GM23338 (cell line): ENCODE results near the gene GRM5.

ENCODE experiments used
- EZH2 ChIP-seq: fragments of 200-600 bp; sonication (generic); IDR thresholded peaks from one replicate; pipeline ENCODE4 v1.8.0; 2017; ENCODE audit warnings: antibody characterized with exemption, mild to moderate bottlenecking, low read depth; ENCODE audit not compliant: unreplicated experiment
- EZH2phosphoT487 ChIP-seq: fragments of 200-600 bp; sonication (generic); IDR thresholded peaks from one replicate; pipeline ENCODE4 v1.8.1; 2018; ENCODE audit warnings: antibody characterized with exemption; ENCODE audit not compliant: unreplicated experiment
- POLR2AphosphoS5 ChIP-seq: IDR thresholded peaks from 2 replicates; pipeline ENCODE4 v1.6.1; 2016; ENCODE audit warnings: antibody characterized with exemption, low read depth
- REST ChIP-seq: IDR thresholded peaks from one replicate; pipeline ENCODE4 v1.6.1; 2018; ENCODE audit warnings: antibody characterized with exemption; ENCODE audit not compliant: unreplicated experiment
- TF ChIP-seq, protein P1 (sequence below), 2 experiments: fragments of 200-600 bp in 1 of 2; sonication (generic) in 1 of 2; conservative IDR thresholded peaks; 2 replicates each; pipeline versions ENCODE4 v1.5.1 to v1.6.1; 2016 to 2017; ENCODE audit warnings: antibody characterized with exemption in 2 of 2, low read depth in 2 of 2, mild to moderate bottlenecking in 2 of 2, moderate library complexity in 1 of 2
- TF ChIP-seq, protein P2 (sequence below): fragments of 250-450 bp; sonication (Bioruptor Pico); IDR thresholded peaks from 2 replicates; pipeline ENCODE4 v1.5.0; 2020; ENCODE audit warnings: mild to moderate bottlenecking, moderate library complexity

- TF ChIP-seq, protein P1, sequence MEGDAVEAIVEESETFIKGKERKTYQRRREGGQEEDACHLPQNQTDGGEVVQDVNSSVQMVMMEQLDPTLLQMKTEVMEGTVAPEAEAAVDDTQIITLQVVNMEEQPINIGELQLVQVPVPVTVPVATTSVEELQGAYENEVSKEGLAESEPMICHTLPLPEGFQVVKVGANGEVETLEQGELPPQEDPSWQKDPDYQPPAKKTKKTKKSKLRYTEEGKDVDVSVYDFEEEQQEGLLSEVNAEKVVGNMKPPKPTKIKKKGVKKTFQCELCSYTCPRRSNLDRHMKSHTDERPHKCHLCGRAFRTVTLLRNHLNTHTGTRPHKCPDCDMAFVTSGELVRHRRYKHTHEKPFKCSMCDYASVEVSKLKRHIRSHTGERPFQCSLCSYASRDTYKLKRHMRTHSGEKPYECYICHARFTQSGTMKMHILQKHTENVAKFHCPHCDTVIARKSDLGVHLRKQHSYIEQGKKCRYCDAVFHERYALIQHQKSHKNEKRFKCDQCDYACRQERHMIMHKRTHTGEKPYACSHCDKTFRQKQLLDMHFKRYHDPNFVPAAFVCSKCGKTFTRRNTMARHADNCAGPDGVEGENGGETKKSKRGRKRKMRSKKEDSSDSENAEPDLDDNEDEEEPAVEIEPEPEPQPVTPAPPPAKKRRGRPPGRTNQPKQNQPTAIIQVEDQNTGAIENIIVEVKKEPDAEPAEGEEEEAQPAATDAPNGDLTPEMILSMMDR (conservative IDR thresholded peaks at IDR 0.05; ENCODE audit: low read depth in 2 of 2), result no peak
- TF ChIP-seq REST (no peak), EZH2phosphoT487 (no peak), POLR2AphosphoS5 (no peak), EZH2 (no peak)
- TF ChIP-seq, protein P2, sequence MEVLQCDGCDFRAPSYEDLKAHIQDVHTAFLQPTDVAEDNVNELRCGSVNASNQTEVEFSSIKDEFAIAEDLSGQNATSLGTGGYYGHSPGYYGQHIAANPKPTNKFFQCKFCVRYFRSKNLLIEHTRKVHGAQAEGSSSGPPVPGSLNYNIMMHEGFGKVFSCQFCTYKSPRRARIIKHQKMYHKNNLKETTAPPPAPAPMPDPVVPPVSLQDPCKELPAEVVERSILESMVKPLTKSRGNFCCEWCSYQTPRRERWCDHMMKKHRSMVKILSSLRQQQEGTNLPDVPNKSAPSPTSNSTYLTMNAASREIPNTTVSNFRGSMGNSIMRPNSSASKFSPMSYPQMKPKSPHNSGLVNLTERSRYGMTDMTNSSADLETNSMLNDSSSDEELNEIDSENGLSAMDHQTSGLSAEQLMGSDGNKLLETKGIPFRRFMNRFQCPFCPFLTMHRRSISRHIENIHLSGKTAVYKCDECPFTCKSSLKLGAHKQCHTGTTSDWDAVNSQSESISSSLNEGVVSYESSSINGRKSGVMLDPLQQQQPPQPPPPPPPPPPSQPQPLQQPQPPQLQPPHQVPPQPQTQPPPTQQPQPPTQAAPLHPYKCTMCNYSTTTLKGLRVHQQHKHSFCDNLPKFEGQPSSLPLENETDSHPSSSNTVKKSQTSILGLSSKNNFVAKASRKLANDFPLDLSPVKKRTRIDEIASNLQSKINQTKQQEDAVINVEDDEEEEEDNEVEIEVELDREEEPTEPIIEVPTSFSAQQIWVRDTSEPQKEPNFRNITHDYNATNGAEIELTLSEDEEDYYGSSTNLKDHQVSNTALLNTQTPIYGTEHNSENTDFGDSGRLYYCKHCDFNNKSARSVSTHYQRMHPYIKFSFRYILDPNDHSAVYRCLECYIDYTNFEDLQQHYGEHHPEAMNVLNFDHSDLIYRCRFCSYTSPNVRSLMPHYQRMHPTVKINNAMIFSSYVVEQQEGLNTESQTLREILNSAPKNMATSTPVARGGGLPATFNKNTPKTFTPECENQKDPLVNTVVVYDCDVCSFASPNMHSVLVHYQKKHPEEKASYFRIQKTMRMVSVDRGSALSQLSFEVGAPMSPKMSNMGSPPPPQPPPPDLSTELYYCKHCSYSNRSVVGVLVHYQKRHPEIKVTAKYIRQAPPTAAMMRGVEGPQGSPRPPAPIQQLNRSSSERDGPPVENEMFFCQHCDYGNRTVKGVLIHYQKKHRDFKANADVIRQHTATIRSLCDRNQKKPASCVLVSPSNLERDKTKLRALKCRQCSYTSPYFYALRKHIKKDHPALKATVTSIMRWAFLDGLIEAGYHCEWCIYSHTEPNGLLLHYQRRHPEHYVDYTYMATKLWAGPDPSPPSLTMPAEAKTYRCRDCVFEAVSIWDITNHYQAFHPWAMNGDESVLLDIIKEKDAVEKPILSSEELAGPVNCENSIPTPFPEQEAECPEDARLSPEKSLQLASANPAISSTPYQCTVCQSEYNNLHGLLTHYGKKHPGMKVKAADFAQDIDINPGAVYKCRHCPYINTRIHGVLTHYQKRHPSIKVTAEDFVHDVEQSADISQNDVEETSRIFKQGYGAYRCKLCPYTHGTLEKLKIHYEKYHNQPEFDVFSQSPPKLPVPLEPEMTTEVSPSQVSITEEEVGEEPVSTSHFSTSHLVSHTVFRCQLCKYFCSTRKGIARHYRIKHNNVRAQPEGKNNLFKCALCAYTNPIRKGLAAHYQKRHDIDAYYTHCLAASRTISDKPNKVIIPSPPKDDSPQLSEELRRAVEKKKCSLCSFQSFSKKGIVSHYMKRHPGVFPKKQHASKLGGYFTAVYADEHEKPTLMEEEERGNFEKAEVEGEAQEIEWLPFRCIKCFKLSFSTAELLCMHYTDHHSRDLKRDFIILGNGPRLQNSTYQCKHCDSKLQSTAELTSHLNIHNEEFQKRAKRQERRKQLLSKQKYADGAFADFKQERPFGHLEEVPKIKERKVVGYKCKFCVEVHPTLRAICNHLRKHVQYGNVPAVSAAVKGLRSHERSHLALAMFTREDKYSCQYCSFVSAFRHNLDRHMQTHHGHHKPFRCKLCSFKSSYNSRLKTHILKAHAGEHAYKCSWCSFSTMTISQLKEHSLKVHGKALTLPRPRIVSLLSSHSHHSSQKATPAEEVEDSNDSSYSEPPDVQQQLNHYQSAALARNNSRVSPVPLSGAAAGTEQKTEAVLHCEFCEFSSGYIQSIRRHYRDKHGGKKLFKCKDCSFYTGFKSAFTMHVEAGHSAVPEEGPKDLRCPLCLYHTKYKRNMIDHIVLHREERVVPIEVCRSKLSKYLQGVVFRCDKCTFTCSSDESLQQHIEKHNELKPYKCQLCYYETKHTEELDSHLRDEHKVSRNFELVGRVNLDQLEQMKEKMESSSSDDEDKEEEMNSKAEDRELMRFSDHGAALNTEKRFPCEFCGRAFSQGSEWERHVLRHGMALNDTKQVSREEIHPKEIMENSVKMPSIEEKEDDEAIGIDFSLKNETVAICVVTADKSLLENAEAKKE (CRISPR knock-in tag), result no peak
Observed at GRCh38 chr11:89016214-89016613, 49.6 kb downstream of the GRM5 start.
